GM06990 (cell line): ENCODE measurements around the gene ANKS1B.
A peak's percentile ranks its signal among the peaks of the same experiment; 100 is the strongest.

Experiments used
- DNase-seq: peaks from one replicate; pipeline ENCODE4 v3.0.0-alpha.2; 2011; ENCODE audit not compliant: insufficient read length; ENCODE audit errors: extremely low read depth
- H3K27me3 ChIP-seq: replicated peaks from 2 replicates; pipeline ENCODE4 v1.6.0; 2011; ENCODE audit warnings: low read length; ENCODE audit not compliant: control insufficient read depth, insufficient read depth
- H3K36me3 ChIP-seq: 2 replicates; pipeline ENCODE4 v1.5.1; 2011; ENCODE audit warnings: low read length; ENCODE audit not compliant: control insufficient read depth, insufficient read depth
- H3K4me3 ChIP-seq: replicated peaks from 2 replicates; pipeline ENCODE4 v1.5.1; 2011; ENCODE audit warnings: low read depth, mild to moderate bottlenecking, control low read depth, low read length
- TF ChIP-seq, protein P1 (sequence below): IDR thresholded peaks from 2 replicates; pipeline ENCODE4 v1.5.1; 2011; ENCODE audit warnings: low read length, control low read depth, mild to moderate bottlenecking, inconsistent platforms; ENCODE audit not compliant: insufficient read depth, poor library complexity, severe bottlenecking

ANKS1B gene

DNA sequence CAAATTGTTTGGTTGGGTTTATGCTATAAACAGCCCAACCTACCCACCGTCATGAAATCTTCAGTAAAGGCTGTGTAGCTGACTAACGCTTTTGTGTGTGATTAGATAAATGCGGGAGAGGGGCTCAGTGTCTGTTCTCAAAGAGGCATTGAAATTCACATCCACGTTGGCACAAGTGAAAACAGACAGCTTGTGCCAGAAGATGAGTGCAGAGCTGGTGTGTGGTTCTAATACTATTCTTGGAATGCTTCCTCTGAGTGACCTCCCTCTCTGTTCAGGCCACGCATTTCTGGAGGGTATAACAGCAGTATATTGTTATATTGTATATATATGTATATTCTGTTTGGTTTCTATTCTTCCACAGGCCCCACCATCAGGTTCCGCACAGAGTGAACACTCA is 1075.9 kb downstream of the ANKS1B start:
- H3K27me3 ChIP-seq, result 0 out of 2 replicates have a peak, but pooled peaks cover 1% of the 10 kb centered on the region
- DNase-seq, result no peak
- TF ChIP-seq, protein P1, sequence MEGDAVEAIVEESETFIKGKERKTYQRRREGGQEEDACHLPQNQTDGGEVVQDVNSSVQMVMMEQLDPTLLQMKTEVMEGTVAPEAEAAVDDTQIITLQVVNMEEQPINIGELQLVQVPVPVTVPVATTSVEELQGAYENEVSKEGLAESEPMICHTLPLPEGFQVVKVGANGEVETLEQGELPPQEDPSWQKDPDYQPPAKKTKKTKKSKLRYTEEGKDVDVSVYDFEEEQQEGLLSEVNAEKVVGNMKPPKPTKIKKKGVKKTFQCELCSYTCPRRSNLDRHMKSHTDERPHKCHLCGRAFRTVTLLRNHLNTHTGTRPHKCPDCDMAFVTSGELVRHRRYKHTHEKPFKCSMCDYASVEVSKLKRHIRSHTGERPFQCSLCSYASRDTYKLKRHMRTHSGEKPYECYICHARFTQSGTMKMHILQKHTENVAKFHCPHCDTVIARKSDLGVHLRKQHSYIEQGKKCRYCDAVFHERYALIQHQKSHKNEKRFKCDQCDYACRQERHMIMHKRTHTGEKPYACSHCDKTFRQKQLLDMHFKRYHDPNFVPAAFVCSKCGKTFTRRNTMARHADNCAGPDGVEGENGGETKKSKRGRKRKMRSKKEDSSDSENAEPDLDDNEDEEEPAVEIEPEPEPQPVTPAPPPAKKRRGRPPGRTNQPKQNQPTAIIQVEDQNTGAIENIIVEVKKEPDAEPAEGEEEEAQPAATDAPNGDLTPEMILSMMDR, result no peak
- no peaks in the 10 kb centered on the region for H3K36me3 ChIP-seq
- no peak overlapping the region for H3K4me3 ChIP-seq

DNA sequence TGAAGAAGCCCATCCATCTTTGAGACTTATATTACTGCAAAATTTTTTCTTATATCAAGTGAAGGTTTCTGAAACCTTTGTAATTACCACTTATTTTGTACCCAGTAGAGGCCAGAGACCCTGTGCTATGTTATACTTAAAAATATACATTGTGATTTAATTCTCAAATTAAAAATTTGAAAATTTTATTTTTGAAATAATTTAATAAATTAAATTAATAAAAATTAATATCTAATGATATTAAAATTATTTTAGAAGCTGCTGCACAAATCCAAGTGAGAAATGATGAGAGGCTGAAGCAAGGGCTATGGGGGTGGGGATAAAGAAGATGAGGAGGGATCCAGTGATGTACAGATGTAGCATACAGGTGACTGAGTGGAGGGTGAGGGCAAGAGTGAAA is 1080.9 kb downstream of the ANKS1B start:
- H3K36me3 ChIP-seq, result no peaks in the 10 kb centered on the region
- H3K4me3 ChIP-seq, result no peak overlapping the region
- no peaks in the 10 kb centered on the region for H3K27me3 ChIP-seq
- TF ChIP-seq, protein P1, result no peak
- no peak for DNase-seq

DNA sequence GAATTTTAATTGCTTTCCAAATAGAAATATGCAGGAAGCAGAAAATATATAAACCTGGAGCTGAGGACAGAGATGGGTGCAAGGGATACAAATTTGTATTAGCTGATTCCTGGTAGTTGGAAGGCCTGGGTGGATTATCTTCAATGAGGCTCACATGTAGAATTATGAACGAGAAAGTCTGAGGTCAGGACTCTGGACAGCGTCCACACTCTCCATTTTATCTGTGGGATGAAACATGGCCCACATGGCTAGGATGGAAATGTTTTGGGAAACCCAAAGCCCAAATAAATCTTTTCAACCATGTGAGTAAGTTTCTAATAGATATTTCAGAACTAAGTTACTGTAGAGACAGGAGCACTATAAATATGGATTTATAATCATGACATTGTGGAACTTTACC is 1083.5 kb downstream of the ANKS1B start:
- Histone ChIP-seq H3K27me3 (no peaks in the 10 kb centered on the region), H3K4me3 (no peak overlapping the region), H3K36me3 (no peaks in the 10 kb centered on the region)
- TF ChIP-seq, protein P1, result no peak
- DNase-seq, result no peak

DNA sequence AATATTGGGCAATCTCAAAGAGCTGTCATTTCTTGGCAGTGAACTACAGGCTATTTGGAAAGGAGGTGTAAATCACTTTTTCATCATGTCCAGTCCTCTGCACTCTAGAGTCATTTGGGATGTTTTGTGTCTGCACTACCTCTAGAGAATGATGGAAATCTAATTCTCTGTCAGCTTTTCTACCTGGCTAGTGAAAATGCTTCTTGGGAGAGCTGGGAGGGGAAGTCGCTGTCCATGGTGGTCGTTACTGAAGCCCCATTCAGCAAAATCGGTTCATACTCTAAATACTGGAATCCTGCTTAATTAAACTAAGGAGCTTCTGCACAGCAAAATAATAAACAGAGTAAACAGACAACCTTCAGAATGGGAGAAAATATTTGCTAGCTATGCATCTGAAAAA is 1087.8 kb downstream of the ANKS1B start:
- no peaks in the 10 kb centered on the region for H3K36me3 ChIP-seq
- TF ChIP-seq, protein P1, result no peak
- no peaks in the 10 kb centered on the region; the same call in none of the 2 replicates for H3K27me3 ChIP-seq
- no peak for DNase-seq
- no peak overlapping the region for H3K4me3 ChIP-seq

DNA sequence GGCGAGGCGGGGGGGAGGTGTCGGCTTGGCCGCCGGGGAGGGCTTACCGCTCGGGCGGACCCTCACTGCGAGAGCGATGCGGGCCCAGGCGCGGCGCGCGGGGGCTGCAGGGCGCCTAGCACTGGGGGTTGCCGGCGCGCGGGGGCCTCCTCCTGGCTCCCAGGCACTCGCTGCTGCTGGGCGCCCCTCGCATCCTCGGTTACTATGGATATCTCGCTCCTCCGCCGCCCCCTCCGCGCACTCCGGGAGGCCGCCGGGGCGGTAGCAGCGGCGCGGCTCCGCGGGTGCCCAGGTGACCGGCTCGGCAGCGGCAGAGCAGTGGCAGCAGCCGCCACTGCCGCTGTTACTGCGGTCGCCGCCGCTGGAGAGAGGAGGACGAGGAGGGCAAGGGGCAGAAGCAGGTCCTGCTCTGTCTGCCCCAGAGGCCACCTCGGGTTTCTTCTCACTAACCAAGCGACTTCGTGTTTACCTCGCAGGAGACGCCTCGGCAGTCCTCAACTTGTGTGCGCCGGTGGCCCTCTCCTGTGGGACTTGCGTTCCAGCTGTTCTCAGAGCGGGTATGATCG is 1089.6 kb downstream of the ANKS1B start:
- TF ChIP-seq, protein P1, result no peak
- H3K4me3 ChIP-seq, result no peak overlapping the region
- no peaks in the 10 kb centered on the region; the same call in none of the 2 replicates for H3K27me3 ChIP-seq
- peak; percentile 6 for DNase-seq
- no peaks in the 10 kb centered on the region for H3K36me3 ChIP-seq
